NT2/D1 (cell line): Measurements from ENCODE around the gene GLMN.

Experiments
- DNase-seq: peaks from one replicate; pipeline ENCODE4 v3.0.0-alpha.2; 2011; ENCODE audit warnings: low read depth, low spot score
- H3K27me3 ChIP-seq: 2 replicates; pipeline ENCODE4 v1.6.0; 2011; ENCODE audit warnings: mild to moderate bottlenecking; ENCODE audit not compliant: insufficient read length, insufficient read depth
- H3K36me3 ChIP-seq: 2 replicates; pipeline ENCODE4 v1.6.1; 2011; ENCODE audit warnings: mild to moderate bottlenecking, low read length, mixed read lengths; ENCODE audit not compliant: insufficient read depth, insufficient read length
- H3K4me1 ChIP-seq: 2 replicates; pipeline ENCODE4 v1.5.1; 2011; ENCODE audit not compliant: insufficient read depth, insufficient read length
- H3K4me3 ChIP-seq: 2 replicates; pipeline ENCODE4 v1.5.1; 2011; ENCODE audit warnings: low read depth; ENCODE audit not compliant: insufficient read length
- H3K9ac ChIP-seq: 2 replicates; pipeline ENCODE4 v1.6.0; 2011; ENCODE audit warnings: low read depth; ENCODE audit not compliant: insufficient read length
- H3K9me3 ChIP-seq: 2 replicates; pipeline ENCODE4 v1.5.1; 2011; ENCODE audit warnings: mild to moderate bottlenecking, low read length; ENCODE audit not compliant: insufficient read depth
- SUZ12 ChIP-seq: IDR thresholded peaks from 2 replicates; pipeline ENCODE4 v1.6.1; 2011; ENCODE audit not compliant: insufficient read length, insufficient read depth; ENCODE audit errors: extremely low read depth
- YY1 ChIP-seq: IDR thresholded peaks from 2 replicates; pipeline ENCODE4 v1.6.1; 2011; ENCODE audit not compliant: insufficient read length, insufficient read depth
- ZNF274 ChIP-seq: IDR thresholded peaks from 2 replicates; pipeline ENCODE4 v1.6.1; 2011; ENCODE audit warnings: mild to moderate bottlenecking, low read depth, low read length

Gene GLMN

DNA sequence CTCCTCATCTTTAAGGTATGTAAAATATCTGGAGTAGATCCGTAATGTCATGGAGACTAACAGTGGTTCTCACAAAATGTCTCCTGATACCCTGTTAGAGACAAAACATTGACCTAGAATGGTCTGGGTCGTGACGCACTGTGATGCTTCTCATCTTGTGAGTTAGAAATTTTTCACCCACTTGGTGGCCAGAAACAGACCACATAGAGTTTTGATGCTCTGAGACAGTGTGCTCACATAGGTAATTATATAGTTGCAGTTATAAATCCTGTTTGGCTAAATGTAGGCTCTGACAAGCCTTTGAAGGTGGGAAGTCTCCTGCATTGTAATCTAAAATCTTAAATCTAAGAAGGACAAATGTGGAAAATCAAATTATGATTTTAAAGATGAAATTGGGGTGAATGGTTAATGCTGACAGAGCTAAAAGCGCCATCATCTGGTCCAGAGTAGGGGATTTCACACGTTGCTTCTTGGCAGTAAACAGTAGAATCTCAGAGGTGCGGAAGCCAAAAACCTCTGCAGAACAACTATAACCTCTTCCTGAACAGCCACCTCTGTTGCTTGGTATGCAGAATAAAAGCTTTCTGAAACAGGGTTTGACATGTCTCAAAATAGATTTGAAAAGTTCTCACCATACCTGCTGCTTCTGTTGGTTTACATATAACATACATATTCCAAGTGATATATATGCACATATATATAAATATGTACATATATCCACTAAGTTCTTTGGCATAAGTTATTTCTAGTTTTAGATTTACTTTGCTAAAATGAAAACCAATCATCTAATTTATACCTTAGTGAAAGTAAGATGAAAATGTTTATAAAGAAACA is 17.2 kb upstream of the GLMN start:
- Histone ChIP-seq H3K36me3 (peaks cover 38% of the 10 kb centered on the region), H3K4me3 (no peak overlapping the region), H3K9ac (no peak overlapping the region), H3K9me3 (no peaks in the 10 kb centered on the region), H3K4me1 (no peaks in the 10 kb centered on the region), H3K27me3 (no peaks in the 10 kb centered on the region)
- TF ChIP-seq YY1 (no peak), SUZ12 (no peak), ZNF274 (no peak)
- DNase-seq: no peak

GRCh38 chr1:92314024-92314423 is 15.2 kb upstream of the GLMN start:
- H3K36me3 ChIP-seq: peaks cover 38% of the 10 kb centered on the region
- H3K4me1 ChIP-seq: no peaks in the 10 kb centered on the region
- no peaks in the 10 kb centered on the region for H3K27me3 ChIP-seq
- no peak for DNase-seq
- H3K9me3 ChIP-seq: no peaks in the 10 kb centered on the region
- no peak overlapping the region for H3K4me3 ChIP-seq
- H3K9ac ChIP-seq: no peak overlapping the region
- TF ChIP-seq ZNF274 (no peak), SUZ12 (no peak), YY1 (no peak)

DNA sequence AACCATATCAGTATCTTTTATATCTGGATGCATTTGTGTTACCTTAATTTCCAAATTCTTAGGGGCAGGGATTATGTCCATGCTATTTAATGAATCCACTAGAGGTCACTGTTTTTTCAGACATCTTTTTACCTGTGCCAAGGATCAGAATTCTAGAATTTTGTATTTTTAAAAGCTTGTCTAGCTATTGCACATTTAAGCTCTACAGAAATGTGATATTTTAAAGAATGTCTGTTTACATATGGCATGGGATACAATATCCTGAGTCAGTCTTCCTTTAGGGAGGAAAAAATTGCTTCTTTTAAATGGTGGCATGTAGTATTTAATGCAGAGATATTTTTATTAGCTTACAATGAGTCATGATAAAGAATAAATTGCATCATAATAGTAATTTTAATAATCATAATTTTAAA is 11.4 kb upstream of the GLMN start:
- DNase-seq: no peak
- no peak overlapping the region for H3K4me3 ChIP-seq
- H3K27me3 ChIP-seq: no peaks in the 10 kb centered on the region
- no peak overlapping the region for H3K9ac ChIP-seq
- H3K9me3 ChIP-seq: no peaks in the 10 kb centered on the region
- peaks cover 53% of the 10 kb centered on the region for H3K36me3 ChIP-seq
- H3K4me1 ChIP-seq: no peaks in the 10 kb centered on the region
- no peak for TF ChIP-seq YY1
- no peak for TF ChIP-seq SUZ12
- no peak for TF ChIP-seq ZNF274

GRCh38 chr1:92307980-92308379 is 9.2 kb upstream of the GLMN start:
- TF ChIP-seq YY1 (no peak), SUZ12 (no peak), ZNF274 (no peak)
- no peak overlapping the region for H3K9ac ChIP-seq
- H3K4me1 ChIP-seq: no peaks in the 10 kb centered on the region
- no peak overlapping the region for H3K4me3 ChIP-seq
- H3K27me3 ChIP-seq: no peaks in the 10 kb centered on the region
- H3K9me3 ChIP-seq: no peaks in the 10 kb centered on the region
- H3K36me3 ChIP-seq: peaks cover 72% of the 10 kb centered on the region
- DNase-seq: no peak

- TF ChIP-seq YY1 (no peak), ZNF274 (no peak), SUZ12 (no peak)
- Histone ChIP-seq H3K4me1 (no peaks in the 10 kb centered on the region), H3K27me3 (no peaks in the 10 kb centered on the region), H3K36me3 (peaks cover 71% of the 10 kb centered on the region), H3K9ac (no peak overlapping the region), H3K4me3 (no peak overlapping the region), H3K9me3 (no peaks in the 10 kb centered on the region)
- no peak for DNase-seq
Observed at GRCh38 chr1:92306020-92306419, 7.2 kb upstream of the GLMN start.

DNA sequence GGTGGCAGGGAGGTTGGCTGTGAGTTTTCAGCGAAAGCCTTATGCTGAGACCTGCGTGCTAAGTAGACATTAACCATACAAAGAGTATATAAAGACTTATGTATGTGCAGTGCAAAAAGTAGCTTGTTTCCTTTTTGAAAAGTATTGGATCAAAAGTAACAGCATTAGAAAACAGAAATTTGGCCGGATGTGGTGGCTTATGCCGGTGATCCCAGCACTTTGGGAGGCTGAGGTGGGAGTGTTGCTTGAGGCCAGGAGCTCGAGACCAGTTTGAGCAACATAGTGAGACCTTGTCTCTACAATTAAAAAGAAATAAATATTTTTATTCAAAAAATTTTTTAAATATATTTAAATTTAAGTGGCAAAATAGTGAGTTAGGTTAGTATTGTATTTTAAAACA is 2.2 kb upstream of the GLMN start:
- TF ChIP-seq SUZ12 (no peak), YY1 (no peak), ZNF274 (no peak)
- Histone ChIP-seq H3K4me1 (no peaks in the 10 kb centered on the region), H3K4me3 (no peak overlapping the region)

GRCh38 chr1:92299477-92300150 is 827 bp upstream of the GLMN start:
- H3K36me3 ChIP-seq: peaks cover 59% of the 10 kb centered on the region

More for the DNA sequence above, 2.2 kb upstream of the GLMN start:
- peaks cover 58% of the 10 kb centered on the region for H3K36me3 ChIP-seq
- DNase-seq: no peak
- peak overlapping the region; percentile 18 for H3K9ac ChIP-seq
- no peaks in the 10 kb centered on the region for H3K27me3 ChIP-seq
- H3K9me3 ChIP-seq: no peaks in the 10 kb centered on the region

More at GRCh38 chr1:92299477-92300150, 827 bp upstream of the GLMN start:
- DNase-seq: no peak
- Histone ChIP-seq H3K9me3 (no peaks in the 10 kb centered on the region), H3K4me1 (no peaks in the 10 kb centered on the region), H3K27me3 (no peaks in the 10 kb centered on the region), H3K4me3 (peak overlapping the region; percentile 99), H3K9ac (peak overlapping the region; percentile 98)
- TF ChIP-seq ZNF274: no peak
- TF ChIP-seq SUZ12: no peak
- TF ChIP-seq YY1: no peak
